ENCODE measurements around the gene SFXN2.

The SFXN2 gene

GRCh38 chr10:102670065-102670670, 44.3 kb upstream of the SFXN2 start:
- Histone ChIP-seq H3K9me3 (no peaks in the 10 kb centered on the region), H3K27me3 (no peaks in the 10 kb centered on the region), H3K4me1 (peaks cover 39% of the 10 kb centered on the region), H3K36me3 (no peaks in the 10 kb centered on the region), H3K4me3 (ENCODE audit: low read depth, low read length) (no peak overlapping the region)
- DNase-seq: no peak
- no peak; the same call in 1 of the 2 replicates for TF ChIP-seq CTCF (IDR thresholded peaks at IDR 0.05; ENCODE audit: low read depth, low read length)

GRCh38 chr10:102670871-102671434, 43.5 kb upstream of the SFXN2 start:
- Histone ChIP-seq H3K27me3 (no peaks in the 10 kb centered on the region), H3K36me3 (no peaks in the 10 kb centered on the region), H3K4me1 (peaks cover 47% of the 10 kb centered on the region), H3K9me3 (no peaks in the 10 kb centered on the region), H3K4me3 (ENCODE audit: low read depth, low read length) (no peak overlapping the region)
- no peak for TF ChIP-seq CTCF (IDR thresholded peaks at IDR 0.05; ENCODE audit: low read depth, low read length)
- DNase-seq: peak; percentile 57

- H3K4me3 ChIP-seq (ENCODE audit: low read depth, low read length): peak overlapping the region; percentile 51
- peaks cover 63% of the 10 kb centered on the region for H3K4me1 ChIP-seq
- DNase-seq: no peak
- no peaks in the 10 kb centered on the region for H3K9me3 ChIP-seq
- no peak for TF ChIP-seq CTCF (IDR thresholded peaks at IDR 0.05; ENCODE audit: low read depth, low read length)
- no peaks in the 10 kb centered on the region for H3K27me3 ChIP-seq
- no peaks in the 10 kb centered on the region for H3K36me3 ChIP-seq
Observed at GRCh38 chr10:102673236-102673818, 41.1 kb upstream of the SFXN2 start.

- Histone ChIP-seq H3K9me3 (no peaks in the 10 kb centered on the region), H3K27me3 (no peaks in the 10 kb centered on the region), H3K4me3 (ENCODE audit: low read depth, low read length) (peak overlapping the region; percentile 51), H3K36me3 (no peaks in the 10 kb centered on the region), H3K4me1 (peaks cover 69% of the 10 kb centered on the region)
- DNase-seq: peak; percentile 65
- TF ChIP-seq CTCF (IDR thresholded peaks at IDR 0.05; ENCODE audit: low read depth, low read length): no peak
Observed at GRCh38 chr10:102673819-102674511, 40.5 kb upstream of the SFXN2 start.

GRCh38 chr10:102674566-102674965, 39.9 kb upstream of the SFXN2 start:
- H3K27me3 ChIP-seq: no peaks in the 10 kb centered on the region
- TF ChIP-seq CTCF (IDR thresholded peaks at IDR 0.05; ENCODE audit: low read depth, low read length): no peak
- DNase-seq: peak; percentile 42
- no peaks in the 10 kb centered on the region for H3K36me3 ChIP-seq
- peaks cover 70% of the 10 kb centered on the region for H3K4me1 ChIP-seq
- no peaks in the 10 kb centered on the region for H3K9me3 ChIP-seq
- peak overlapping the region; percentile 51 for H3K4me3 ChIP-seq (ENCODE audit: low read depth, low read length)

Data from BE2C (cell line).